Neuron (in vitro differentiated cells): ENCODE results near the gene PRR22.
"Not testable (repeated sequence)": the region's sequence is repeated elsewhere in the genome, so short reads cannot be mapped to it uniquely, and the experiment has no call there.

Source experiments
- H2AFZ ChIP-seq: one replicate; pipeline ENCODE4 v1.6.1; 2013; ENCODE audit warnings: low read depth, mild to moderate bottlenecking, inconsistent platforms, low read length, moderate library complexity
- H3K27me3 ChIP-seq: one replicate; pipeline ENCODE4 v1.6.1; 2013; ENCODE audit warnings: low read length; ENCODE audit not compliant: insufficient read depth
- H3K36me3 ChIP-seq: one replicate; pipeline ENCODE4 v1.6.1; 2013; ENCODE audit warnings: low read length; ENCODE audit not compliant: insufficient read depth
- H3K4me1 ChIP-seq: one replicate; pipeline ENCODE4 v1.6.1; 2013; ENCODE audit warnings: low read length; ENCODE audit not compliant: insufficient read depth
- H3K4me3 ChIP-seq: 2 replicates; pipeline ENCODE4 v1.5.1; 2013; ENCODE audit warnings: mild to moderate bottlenecking, low read length, moderate library complexity
- H3K9me3 ChIP-seq: one replicate; pipeline ENCODE4 v1.6.1; 2013; ENCODE audit warnings: low read length

The PRR22 gene

DNA sequence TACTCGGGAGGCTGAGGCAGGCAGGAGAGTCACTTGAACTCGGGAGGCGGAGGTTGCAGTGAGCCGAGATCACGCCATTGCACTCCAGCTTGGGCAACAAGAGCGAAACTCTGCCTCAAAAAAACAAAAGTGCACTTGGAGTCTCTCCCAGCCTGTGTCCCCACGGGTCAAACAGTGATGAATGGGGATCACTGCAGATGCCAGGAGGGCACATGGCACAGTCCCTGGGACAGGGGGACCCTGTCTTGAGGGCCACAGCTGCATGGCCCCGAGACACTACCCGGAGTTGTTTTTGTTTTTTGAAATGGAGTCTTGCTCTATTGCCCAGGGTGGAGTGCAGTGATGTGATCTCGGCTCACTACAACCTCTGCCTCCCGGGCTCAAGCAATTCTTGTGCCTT lies 3.6 kb downstream of the PRR22 start:
- H2AFZ ChIP-seq, H3K9me3 ChIP-seq, H3K4me3 ChIP-seq, H3K27me3 ChIP-seq, H3K4me1 ChIP-seq: not testable (repeated sequence)
- H3K36me3 ChIP-seq: peaks cover 17% of the 10 kb centered on the region

- no peaks in the 10 kb centered on the region for H3K27me3 ChIP-seq
- H3K36me3 ChIP-seq: peaks cover 2% of the 10 kb centered on the region
- no peak overlapping the region for H3K4me3 ChIP-seq
- peaks cover 2% of the 10 kb centered on the region for H3K9me3 ChIP-seq
- H2AFZ ChIP-seq: no peak overlapping the region
- no peaks in the 10 kb centered on the region for H3K4me1 ChIP-seq
Measured at GRCh38 chr19:5778402-5778801, 6.1 kb downstream of the PRR22 start.

DNA sequence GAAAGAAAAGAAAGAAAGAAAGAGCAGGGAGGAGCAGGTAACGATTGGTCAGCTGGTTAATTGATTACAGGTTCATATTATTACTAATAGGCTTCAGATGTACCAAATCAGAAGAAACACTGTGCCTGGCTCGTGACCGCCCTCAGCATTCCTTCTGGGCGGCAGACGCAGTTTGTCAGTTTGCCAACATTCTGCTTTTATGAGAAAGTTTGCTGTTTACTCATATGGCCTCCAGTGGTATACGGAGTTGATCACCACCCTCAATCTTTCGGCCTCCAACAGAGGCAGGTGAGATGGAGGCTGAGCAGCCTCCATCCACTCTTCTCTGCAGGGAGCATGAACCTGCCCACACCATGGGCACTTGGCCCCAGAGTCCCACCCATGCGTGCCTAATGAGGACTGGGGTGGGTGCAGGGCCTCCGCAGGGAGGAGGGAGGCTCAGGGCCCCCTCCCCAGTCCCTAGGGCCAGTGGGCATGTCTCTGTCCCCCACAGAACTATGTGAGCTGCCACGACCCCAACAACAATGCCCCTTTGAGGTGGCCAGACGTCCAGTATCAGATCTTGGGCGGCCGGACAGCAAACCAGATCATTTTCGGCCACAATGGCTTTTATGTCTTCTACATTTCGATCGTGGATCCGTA lies 8.8 kb downstream of the PRR22 start:
- Histone ChIP-seq H3K27me3 (no peaks in the 10 kb centered on the region), H3K9me3 (peaks cover 2% of the 10 kb centered on the region), H3K36me3 (no peaks in the 10 kb centered on the region), H3K4me1 (no peaks in the 10 kb centered on the region), H2AFZ (no peak overlapping the region), H3K4me3 (no peak overlapping the region)

GRCh38 chr19:5774921-5775320 lies 9.6 kb downstream of the PRR22 start:
- Histone ChIP-seq H3K36me3 (no peaks in the 10 kb centered on the region), H3K9me3 (peaks cover 2% of the 10 kb centered on the region), H2AFZ (no peak overlapping the region), H3K4me3 (no peak overlapping the region), H3K27me3 (no peaks in the 10 kb centered on the region), H3K4me1 (no peaks in the 10 kb centered on the region)

DNA sequence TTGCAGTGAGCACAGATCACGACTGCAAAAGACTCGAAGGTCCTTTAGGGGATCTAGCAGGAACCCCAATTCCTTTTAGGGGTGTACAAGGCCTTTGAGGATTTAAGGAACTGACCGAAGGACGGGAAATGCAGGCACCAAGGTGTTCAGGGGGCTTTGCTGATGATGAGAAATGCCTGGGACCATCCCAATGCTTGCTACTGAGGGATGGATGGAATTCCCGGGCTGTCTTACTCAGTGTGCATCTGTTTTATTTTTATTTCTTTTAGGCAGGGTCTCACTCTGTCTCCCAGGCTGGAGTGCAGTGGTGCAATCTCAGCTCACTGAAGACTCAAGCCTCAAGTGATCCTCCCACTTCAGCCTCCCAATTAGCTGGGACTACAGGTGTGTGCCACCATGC lies 11.3 kb downstream of the PRR22 start:
- no peak overlapping the region for H3K4me3 ChIP-seq

DNA sequence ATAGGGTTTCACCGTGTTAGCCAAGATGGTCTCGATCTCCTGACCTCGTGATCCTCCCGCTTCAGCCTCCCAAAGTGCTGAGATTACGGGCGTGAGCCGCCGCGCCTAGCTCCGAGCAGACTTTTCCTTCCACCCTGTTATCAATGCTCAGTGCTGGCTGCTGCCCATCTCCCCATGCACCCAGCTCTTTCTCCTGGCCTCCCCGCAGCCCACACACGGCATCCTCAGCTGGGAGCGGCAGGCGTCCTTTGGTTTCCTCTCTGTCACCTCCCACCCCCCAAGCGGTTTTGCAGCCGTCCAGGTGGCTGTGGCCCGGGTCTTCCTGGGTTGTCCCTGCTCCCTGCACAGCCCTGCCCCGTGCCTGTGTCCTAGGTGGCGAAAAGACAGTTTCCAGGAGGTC lies 12.1 kb downstream of the PRR22 start:
- no peaks in the 10 kb centered on the region for H3K36me3 ChIP-seq
- H2AFZ ChIP-seq: no peak overlapping the region
- no peaks in the 10 kb centered on the region for H3K27me3 ChIP-seq
- H3K4me3 ChIP-seq: no peak overlapping the region
- H3K9me3 ChIP-seq: peaks cover 2% of the 10 kb centered on the region
- no peaks in the 10 kb centered on the region for H3K4me1 ChIP-seq

More for the DNA sequence above, 11.3 kb downstream of the PRR22 start:
- H3K36me3 ChIP-seq: no peaks in the 10 kb centered on the region
- no peak overlapping the region for H2AFZ ChIP-seq
- no peaks in the 10 kb centered on the region for H3K27me3 ChIP-seq
- H3K9me3 ChIP-seq: peaks cover 2% of the 10 kb centered on the region
- no peaks in the 10 kb centered on the region for H3K4me1 ChIP-seq

GRCh38 chr19:5767949-5768348 lies 16.6 kb downstream of the PRR22 start:
- H3K36me3 ChIP-seq: no peaks in the 10 kb centered on the region
- H3K4me3 ChIP-seq: no peak overlapping the region
- no peaks in the 10 kb centered on the region for H3K4me1 ChIP-seq
- no peaks in the 10 kb centered on the region for H3K9me3 ChIP-seq
- no peaks in the 10 kb centered on the region for H3K27me3 ChIP-seq
- H2AFZ ChIP-seq: no peak overlapping the region

DNA sequence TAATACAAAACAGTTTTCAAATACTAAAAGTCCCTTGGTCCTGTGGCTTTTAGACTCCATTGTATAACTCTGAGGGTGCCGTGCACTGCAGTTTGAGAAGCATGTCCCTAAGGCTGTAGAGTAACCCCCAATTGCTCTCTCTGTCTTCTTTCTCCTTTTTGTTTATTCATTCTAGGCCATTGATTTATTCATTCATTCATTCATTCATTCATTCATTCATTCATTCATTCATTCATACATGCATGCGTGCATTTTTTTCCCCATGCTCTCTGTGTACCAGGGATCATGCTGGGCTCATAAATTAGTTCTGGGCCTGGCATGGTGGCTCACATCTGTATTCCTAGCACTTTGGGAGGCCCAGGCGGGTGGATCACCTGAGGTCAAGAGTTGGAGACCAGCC lies 19.3 kb downstream of the PRR22 start:
- Histone ChIP-seq H3K27me3 (no peaks in the 10 kb centered on the region), H3K4me1 (no peaks in the 10 kb centered on the region), H2AFZ (no peak overlapping the region), H3K9me3 (no peaks in the 10 kb centered on the region), H3K36me3 (no peaks in the 10 kb centered on the region), H3K4me3 (no peak overlapping the region)

DNA sequence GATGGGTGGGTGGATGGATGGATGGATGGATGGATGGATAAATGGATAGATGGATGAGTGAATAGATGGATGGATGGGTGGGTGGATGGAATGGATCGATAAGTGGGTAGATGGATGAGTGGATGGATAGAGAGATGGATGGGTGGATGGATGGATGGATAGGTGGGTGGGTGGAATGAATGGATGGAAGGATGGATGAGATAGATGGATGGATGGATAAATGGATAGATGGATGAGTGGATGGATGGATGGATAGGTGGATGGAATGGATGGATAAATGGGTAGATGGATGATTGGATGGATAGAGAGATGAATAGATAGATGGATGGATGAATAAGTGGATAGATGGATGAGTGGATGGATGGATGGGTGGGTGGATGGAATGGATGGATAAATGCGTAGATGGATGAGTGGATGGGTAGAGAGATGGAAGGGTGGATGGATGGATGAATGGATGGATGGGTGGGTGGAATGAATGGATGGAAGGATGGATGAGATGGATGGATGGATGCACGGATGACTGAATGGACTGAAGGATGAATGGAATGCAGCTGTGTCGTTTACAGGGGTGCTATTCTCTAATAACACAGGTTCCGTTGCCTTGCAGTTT lies 21.8 kb downstream of the PRR22 start:
- H2AFZ ChIP-seq: no peak overlapping the region
- no peaks in the 10 kb centered on the region for H3K9me3 ChIP-seq
- no peaks in the 10 kb centered on the region for H3K36me3 ChIP-seq
- H3K4me3 ChIP-seq: no peak overlapping the region
- no peaks in the 10 kb centered on the region for H3K27me3 ChIP-seq
- no peaks in the 10 kb centered on the region for H3K4me1 ChIP-seq

GRCh38 chr19:5753743-5754142 lies 30.8 kb downstream of the PRR22 start:
- no peaks in the 10 kb centered on the region for H3K27me3 ChIP-seq
- H3K4me3 ChIP-seq: no peak overlapping the region
- H3K4me1 ChIP-seq: no peaks in the 10 kb centered on the region
- no peaks in the 10 kb centered on the region for H3K36me3 ChIP-seq
- H2AFZ ChIP-seq: no peak overlapping the region
- H3K9me3 ChIP-seq: no peaks in the 10 kb centered on the region

- H3K9me3 ChIP-seq: no peaks in the 10 kb centered on the region
- H3K4me3 ChIP-seq: no peak overlapping the region
- H3K27me3 ChIP-seq: no peaks in the 10 kb centered on the region
- no peaks in the 10 kb centered on the region for H3K36me3 ChIP-seq
- no peaks in the 10 kb centered on the region for H3K4me1 ChIP-seq
- H2AFZ ChIP-seq: no peak overlapping the region
Measured at GRCh38 chr19:5751709-5752108, 32.8 kb downstream of the PRR22 start.

GRCh38 chr19:5749505-5749904 lies 35.0 kb downstream of the PRR22 start:
- peaks cover 3% of the 10 kb centered on the region for H3K27me3 ChIP-seq
- no peaks in the 10 kb centered on the region for H3K36me3 ChIP-seq
- no peak overlapping the region for H3K4me3 ChIP-seq
- H3K4me1 ChIP-seq: no peaks in the 10 kb centered on the region
- no peak overlapping the region for H2AFZ ChIP-seq
- H3K9me3 ChIP-seq: no peaks in the 10 kb centered on the region

- H3K9me3 ChIP-seq, H3K27me3 ChIP-seq, H3K4me3 ChIP-seq, H3K36me3 ChIP-seq, H3K4me1 ChIP-seq, H2AFZ ChIP-seq: not testable (repeated sequence)
Measured at GRCh38 chr19:5748920-5749319, 35.6 kb downstream of the PRR22 start.

DNA sequence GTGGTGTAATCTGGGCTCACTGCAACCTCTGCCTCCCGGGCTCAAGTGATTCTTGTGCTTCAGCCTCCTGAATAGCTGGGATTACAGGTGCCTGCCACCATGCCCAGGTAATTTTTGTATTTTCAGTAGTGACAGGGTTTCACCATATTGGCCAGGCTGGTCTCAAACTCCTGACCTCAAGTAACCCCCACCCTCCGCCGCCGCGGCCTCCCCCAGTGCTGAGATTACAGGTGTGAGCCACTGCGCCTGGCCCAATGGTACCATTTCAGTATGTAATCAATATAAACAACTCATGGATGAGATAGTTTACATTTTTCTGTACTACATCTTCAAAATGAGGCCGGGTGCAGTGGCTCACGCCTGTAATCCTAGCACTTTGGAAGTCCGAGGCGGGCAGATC lies 39.5 kb downstream of the PRR22 start:
- H3K4me1 ChIP-seq, H3K27me3 ChIP-seq, H3K36me3 ChIP-seq, H2AFZ ChIP-seq, H3K4me3 ChIP-seq, H3K9me3 ChIP-seq: not testable (repeated sequence)
